HG03159 (cell line): ENCODE data around the gene CARS2.

Source experiments
- ATAC-seq: cut with Tn5 transposase; IDR thresholded peaks from one replicate; pipeline ENCODE4 v1.9.1; 2021; ENCODE audit warnings: mild to moderate bottlenecking, moderate library complexity; ENCODE audit not compliant: unreplicated experiment

CARS2 gene

GRCh38 chr13:110653271-110653670 is 52.6 kb downstream of the CARS2 start:
- ATAC-seq = no peak

- no peak for ATAC-seq
Measured at GRCh38 chr13:110652764-110653163, 53.2 kb downstream of the CARS2 start.

DNA sequence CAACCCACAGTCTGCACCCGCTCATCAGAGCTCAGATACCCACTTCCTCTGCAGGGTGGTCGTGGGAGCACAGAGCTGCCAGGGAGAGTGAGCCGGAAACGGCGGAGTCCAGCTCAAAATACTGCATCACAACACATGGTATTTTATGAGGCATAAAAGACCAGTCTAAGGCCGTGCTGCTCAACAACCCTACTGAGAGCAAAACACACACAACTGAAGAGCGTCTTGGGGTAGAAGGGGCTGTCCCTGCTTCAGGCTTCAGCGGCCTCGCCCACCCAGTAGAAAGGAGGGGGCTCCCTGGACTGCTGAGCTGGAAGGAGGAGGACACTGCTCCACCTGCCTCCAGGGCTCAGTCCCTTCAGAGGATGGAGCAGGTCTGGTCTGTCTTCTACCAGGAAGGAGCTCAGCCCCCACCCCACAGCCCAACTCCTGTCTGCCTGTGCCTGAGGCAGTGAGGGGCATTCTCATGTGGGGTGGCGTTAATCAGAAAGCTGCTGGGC is 53.6 kb downstream of the CARS2 start:
- ATAC-seq = no peak

- ATAC-seq = no peak
Measured at GRCh38 chr13:110651726-110652230, 54.1 kb downstream of the CARS2 start.

DNA sequence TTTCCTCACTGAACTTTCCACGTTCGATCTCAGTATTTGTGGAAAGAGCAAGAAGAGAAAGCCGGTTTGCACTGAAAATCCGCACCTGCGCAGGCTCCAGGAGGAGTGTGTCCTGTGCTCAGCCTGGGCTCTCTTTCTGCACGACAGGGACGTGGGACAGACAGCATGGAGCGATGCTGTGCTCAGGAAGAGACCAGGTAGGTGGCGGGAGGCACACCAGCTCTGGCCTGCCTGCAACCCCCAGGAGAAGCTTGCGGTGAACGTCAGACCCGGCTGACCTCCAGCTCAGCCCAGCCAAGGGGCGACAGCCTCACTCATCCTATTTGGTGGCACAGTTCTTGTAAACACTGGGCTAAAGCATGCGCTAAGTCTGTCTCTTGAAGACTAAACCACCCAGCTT is 54.6 kb downstream of the CARS2 start:
- no peak for ATAC-seq

DNA sequence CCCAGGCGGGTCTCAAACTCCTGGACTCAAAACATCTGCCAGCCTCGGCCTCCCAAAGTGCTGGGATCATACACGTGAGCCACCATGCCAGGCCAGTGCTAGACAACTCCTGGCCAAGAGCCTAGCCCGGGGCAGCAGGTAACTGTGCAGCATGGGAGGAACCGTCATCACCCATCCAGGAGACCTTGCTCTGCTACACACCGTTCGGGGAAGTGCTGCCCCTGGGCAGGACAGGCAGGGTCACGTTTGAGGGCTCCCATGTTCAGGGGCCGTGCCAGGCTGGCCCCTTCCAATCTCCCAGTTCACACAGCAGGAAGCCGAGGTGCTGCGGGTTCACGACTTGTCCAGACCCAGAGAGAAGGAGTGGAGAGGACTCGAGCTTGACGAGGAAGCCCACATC is 55.5 kb downstream of the CARS2 start:
- no peak for ATAC-seq

DNA sequence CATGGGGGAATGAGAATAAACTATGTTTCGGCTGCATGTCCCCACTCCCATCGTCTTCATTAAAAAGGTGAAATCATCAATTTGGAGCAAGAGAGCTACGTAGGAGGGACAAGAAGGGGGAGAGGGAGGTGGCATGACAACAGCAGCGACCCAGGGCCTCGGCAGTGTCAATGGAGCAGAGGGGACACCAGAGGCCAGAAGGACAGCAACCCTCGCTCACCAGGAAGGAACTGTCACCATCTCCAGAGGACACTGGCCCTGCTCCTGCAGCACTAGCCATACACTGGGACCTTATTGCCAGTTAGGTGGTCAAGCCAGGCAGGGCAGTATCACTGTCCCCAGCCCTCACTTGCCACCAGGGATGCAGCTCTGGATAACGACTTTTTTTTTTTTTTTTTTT is 56.4 kb downstream of the CARS2 start:
- no peak for ATAC-seq

- no peak for ATAC-seq
Measured at GRCh38 chr13:110648848-110649421, 57.0 kb downstream of the CARS2 start.

- ATAC-seq = no peak
Measured at GRCh38 chr13:110648146-110648819, 57.6 kb downstream of the CARS2 start.

DNA sequence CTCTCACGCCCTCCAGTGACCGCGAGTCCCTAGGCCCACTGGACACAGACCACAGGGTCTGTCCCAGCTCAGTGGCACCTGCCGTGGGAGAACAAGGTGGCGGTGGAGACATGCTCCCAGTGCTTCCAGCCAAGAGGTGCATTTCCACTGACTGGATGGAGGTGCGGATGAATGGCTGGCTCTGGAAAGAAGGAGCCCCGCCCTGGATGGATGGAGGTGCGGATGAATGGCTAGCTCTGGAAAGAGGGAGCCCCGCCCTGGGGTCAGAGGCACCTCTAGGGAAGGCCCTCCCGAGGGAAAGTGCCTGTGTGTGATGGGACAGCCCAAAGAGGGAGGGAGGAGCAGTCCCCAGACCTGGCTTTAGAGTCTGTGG is 58.6 kb downstream of the CARS2 start:
- ATAC-seq = no peak

DNA sequence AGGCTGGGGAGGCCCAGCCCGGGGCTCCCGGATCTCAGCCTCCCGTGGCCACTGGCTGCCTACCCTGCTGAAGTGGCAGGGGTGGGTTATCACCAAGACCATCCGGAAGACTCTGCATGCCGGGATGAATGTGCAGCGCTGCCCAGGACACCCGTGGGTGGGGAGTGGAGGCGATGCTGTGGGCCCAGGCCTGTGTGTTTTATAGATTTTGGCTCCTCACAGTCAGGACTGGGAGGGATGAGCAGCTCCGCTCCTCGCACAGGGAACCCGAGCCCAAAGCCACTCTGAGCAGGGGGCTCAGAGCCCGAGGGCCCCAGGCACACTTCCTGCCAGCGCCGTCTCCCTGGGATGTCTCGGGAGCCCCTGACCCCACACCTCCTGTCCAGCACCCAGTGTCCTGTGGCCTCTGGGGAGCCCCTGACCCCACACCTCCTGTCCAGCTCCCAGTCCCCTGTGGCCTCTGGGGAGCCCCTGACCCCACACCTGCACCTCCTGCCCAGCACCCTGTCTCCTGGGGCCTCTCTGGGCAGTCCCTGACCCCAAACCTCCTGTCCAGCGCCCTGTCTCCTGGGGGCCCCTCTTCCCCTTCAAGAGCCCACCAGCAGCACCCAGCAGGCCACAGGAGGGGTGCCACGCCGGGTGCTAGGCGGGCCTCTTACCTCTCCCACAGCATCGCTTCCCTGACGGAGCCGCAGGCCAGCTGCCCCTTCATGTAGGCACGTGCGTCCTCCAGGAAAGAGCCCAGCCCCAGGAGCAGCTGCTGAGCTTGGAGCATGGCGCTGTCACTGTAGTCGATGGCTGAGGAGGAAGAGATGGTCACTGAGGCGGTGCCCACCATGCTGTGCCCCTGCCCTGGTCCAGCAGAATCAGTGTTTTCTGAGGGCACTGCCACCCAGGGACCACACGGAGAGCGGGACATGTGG is 59.2 kb downstream of the CARS2 start:
- no peak for ATAC-seq

DNA sequence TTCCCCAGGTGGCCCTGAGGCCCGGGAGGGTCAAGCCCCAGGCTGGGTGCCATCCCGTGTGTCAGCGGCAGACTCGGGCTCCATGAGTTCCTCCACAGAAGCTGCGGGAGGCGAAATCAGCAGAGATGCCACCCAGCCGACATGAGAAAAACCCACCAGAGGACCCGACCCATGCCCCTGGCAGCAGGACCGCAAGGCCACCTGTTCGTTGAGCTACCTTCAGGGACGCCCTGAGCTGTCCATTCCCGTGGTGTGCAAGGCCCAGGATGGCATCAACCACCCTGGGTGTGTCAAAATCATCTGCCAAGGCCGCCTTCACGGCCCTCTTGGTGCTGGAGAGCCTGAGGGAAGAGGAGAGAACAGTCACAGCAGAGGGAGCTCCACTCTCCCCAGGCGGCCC is 60.2 kb downstream of the CARS2 start:
- no peak for ATAC-seq

GRCh38 chr13:110644892-110645521 is 60.9 kb downstream of the CARS2 start:
- peak; percentile 83 for ATAC-seq

- no peak for ATAC-seq
Measured at GRCh38 chr13:110643768-110644421, 62.0 kb downstream of the CARS2 start.

DNA sequence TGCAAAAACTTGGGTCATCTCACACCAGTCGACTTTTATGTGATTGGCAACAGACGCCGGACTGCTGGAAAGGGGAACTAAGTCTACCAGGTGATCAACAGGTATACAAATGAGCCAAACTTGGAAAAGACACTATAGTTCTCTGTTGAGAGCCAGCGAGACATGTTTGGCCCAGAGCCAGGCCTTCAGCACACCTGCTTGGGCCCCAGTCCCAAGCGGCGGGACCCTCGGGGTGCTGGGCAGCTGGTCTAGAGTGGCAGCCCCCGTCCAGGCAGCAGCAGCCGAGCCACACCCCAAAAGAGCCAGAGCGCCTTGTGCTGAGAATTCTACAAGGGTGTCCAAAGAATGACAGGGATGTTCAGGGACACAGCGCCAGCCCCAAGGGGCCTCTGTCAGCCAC is 62.6 kb downstream of the CARS2 start:
- no peak for ATAC-seq

GRCh38 chr13:110642291-110642981 is 63.5 kb downstream of the CARS2 start:
- ATAC-seq = no peak

- ATAC-seq = no peak
Measured at GRCh38 chr13:110641055-110642015, 64.6 kb downstream of the CARS2 start.

DNA sequence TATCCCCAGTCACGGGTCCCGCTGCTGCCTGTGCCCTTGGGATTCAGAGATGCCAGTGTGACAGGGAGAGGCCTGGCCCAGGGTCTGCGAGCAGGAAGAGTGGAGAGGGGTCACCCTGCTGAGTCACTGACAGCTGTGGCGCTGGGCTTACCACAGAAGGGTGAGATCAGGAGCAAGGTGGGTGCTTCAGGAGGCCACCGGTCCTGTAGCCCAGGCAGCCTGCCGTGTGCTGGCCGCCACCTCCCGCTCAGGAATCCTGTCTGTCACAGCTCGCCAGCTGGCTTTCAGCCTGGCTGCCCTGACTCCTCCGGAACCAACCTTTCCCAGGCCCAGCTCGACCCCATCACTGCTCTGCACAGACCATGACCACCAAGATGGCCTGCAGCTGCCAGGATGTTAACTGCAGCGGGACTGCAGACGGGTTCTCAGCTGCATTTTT is 65.3 kb downstream of the CARS2 start:
- no peak for ATAC-seq

DNA sequence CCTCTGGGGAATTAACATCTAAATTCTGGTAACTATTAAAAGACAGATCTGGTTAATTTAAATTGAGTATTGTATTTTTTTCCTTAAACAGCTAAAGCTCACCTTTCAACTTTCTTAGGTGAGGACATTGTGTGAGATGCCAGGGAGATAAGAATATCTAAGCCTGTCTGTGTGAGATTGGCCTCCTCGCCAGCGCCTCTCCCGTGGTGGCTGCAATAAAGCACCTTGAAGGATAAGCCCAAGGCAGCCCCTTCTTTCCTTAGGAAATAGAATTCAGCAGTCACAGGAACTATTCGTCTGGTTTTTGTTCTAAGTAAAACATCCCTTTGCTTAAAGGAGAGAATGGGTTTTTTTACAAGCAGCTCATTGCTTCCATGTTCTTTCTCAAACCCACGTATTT is 66.0 kb downstream of the CARS2 start:
- no peak for ATAC-seq
